CD4-positive, alpha-beta memory T cell (primary cell): ENCODE measurements around the gene OSTF1. TPM values are rescaled to one million over a fixed set of nuclear protein-coding genes. Genes with fewer than 3 reads are reported as not detected.
A peak's percentile ranks its signal among the peaks of the same experiment; 100 is the strongest.

Experiments
- CTCF ChIA-PET: fragments of 350-600 bp; sonication (Branson Sonifier 250); formaldehyde crosslinking; loops from one replicate; lab custom pipeline; 2021; ENCODE audit warnings: inconsistent platforms; ENCODE audit not compliant: partially characterized antibody; lab: Charles Lee
- POLR2A ChIA-PET: fragments of 350-600 bp; sonication (Branson Sonifier 250); formaldehyde crosslinking; loops from one replicate; lab custom pipeline; 2021; ENCODE audit not compliant: partially characterized antibody; lab: Charles Lee
- DNase-seq, 5 donors: peaks; one replicate each; pipeline versions ENCODE4 v3.0.0 to v3.0.0-alpha.2; 2020 to 2022; ENCODE audit warnings: mixed read lengths in 1 of 5
- H3K27ac ChIP-seq: one replicate; pipeline ENCODE4 v1.7.0; 2013; ENCODE audit warnings: low read depth, low read length
- H3K27me3 ChIP-seq: 2 replicates; pipeline ENCODE4 v1.7.0; 2013; ENCODE audit warnings: mild to moderate bottlenecking, low read length, moderate library complexity; ENCODE audit not compliant: insufficient read depth
- H3K36me3 ChIP-seq: 2 replicates; pipeline ENCODE4 v1.7.0; 2013; ENCODE audit warnings: mild to moderate bottlenecking, low read length, moderate library complexity; ENCODE audit not compliant: insufficient read depth
- H3K4me1 ChIP-seq: 2 replicates; pipeline ENCODE4 v1.7.0; 2013; ENCODE audit warnings: mild to moderate bottlenecking, low read length, moderate library complexity; ENCODE audit not compliant: insufficient read depth
- H3K4me3 ChIP-seq, 2 donors: one replicate each; pipeline ENCODE4 v1.7.0; 2013; ENCODE audit warnings: low read length in 2 of 2, mild to moderate bottlenecking in 1 of 2
- H3K9me3 ChIP-seq, 2 donors: one replicate each; pipeline ENCODE4 v1.7.0; 2013; ENCODE audit warnings: low read length in 2 of 2, control low read depth in 1 of 2; ENCODE audit not compliant: control insufficient read depth in 1 of 2
- H3K27ac Mint-ChIP-seq, 7 donors: one replicate each; pipeline ENCODE4 v1.8.0; 2020 to 2021; ENCODE audit warnings: mixed read lengths in 7 of 7, mild to moderate bottlenecking in 6 of 7, inconsistent platforms in 3 of 7, moderate library complexity in 3 of 7
- H3K27me3 Mint-ChIP-seq, 2 donors: one replicate each; pipeline ENCODE4 v1.8.0; 2020 to 2021; ENCODE audit warnings: mixed read lengths in 2 of 2
- H3K36me3 Mint-ChIP-seq, 2 donors: one replicate each; pipeline ENCODE4 v1.8.0; 2020 to 2021; ENCODE audit warnings: mixed read lengths in 2 of 2, inconsistent platforms in 1 of 2, mild to moderate bottlenecking in 1 of 2
- H3K4me1 Mint-ChIP-seq, 4 donors: one replicate each; pipeline ENCODE4 v1.8.0; 2020 to 2021; ENCODE audit warnings: mixed read lengths in 4 of 4, mild to moderate bottlenecking in 1 of 4
- H3K4me3 Mint-ChIP-seq, 8 donors: one replicate each; pipeline ENCODE4 v1.8.0; 2020 to 2021; ENCODE audit warnings: mixed read lengths in 8 of 8, mild to moderate bottlenecking in 7 of 8, moderate library complexity in 6 of 8, inconsistent platforms in 3 of 8
- H3K9me3 Mint-ChIP-seq, 8 donors: one replicate each; pipeline ENCODE4 v1.8.0; 2020 to 2021; ENCODE audit warnings: mixed read lengths in 8 of 8, mild to moderate bottlenecking in 5 of 8, inconsistent platforms in 3 of 8, moderate library complexity in 1 of 8
- intact Hi-C: fragments of 100-400 bp; cut with micrococcal nuclease; formaldehyde crosslinking; loops from one replicate; pipeline ENCODE4 v1.15.1; 2023
- polyA plus RNA-seq, 2 donors: library from polyadenylated mRNA; unstranded; fragments of 300-500 nt; fragmentation: Illumina TruSeq; gene quantifications; one replicate each; pipeline ENCODE4 v1.2.3, GENCODE V29; 2021
- total RNA-seq, 2 experiments: library from RNA; stranded (reverse); gene quantifications; one replicate each; pipeline ENCODE4 v1.2.3, GENCODE V29; 2021

Gene OSTF1
- total and polyA plus RNA-seq, 4 experiments from 2014 or later: 59.8 to 188 (median 119) TPM

- DNase-seq: no peak
- no peak overlapping the region for H3K4me3 ChIP-seq
- no peak overlapping the region for H3K27ac ChIP-seq
- Mint-ChIP-seq H3K4me3 (peak overlapping the region in 7 of 8 donors; percentile 4 to 52 (median 26)), H3K9me3 (no peaks in the 10 kb centered on the region), H3K27me3 (no peaks in the 10 kb centered on the region), H3K27ac (peak overlapping the region; percentile 71 to 95 (median 82)), H3K36me3 (peaks cover 18 to 43% of the 10 kb centered on the region in 2 donors), H3K4me1 (peaks cover 48 to 81% (median 67%) of the 10 kb centered on the region in 4 donors)
- H3K4me1 ChIP-seq: peaks cover 77% of the 10 kb centered on the region
- intact Hi-C loops: no loop called here
- ChIA-PET CTCF (interaction anchor here (0.5 to 3.3 kb wide), 8 partner anchors 9 to 50 kb away, joined by 3 to 16 read pairs (median 4); partner anchors contain the start of genes NMRK1 and OSTF1), POLR2A (interaction anchor here (2.1 to 3.6 kb wide), 2 partner anchors 10 to 14 kb away, joined by 11 to 40 read pairs; partner anchors contain the start of genes NMRK1 and OSTF1)
- no peaks in the 10 kb centered on the region for H3K36me3 ChIP-seq
- H3K9me3 ChIP-seq: no peaks in the 10 kb centered on the region
- H3K27me3 ChIP-seq: no peaks in the 10 kb centered on the region
Measured at GRCh38 chr9:75102177-75102790, 14.0 kb downstream of the OSTF1 start.

GRCh38 chr9:75104607-75105006 is 16.3 kb downstream of the OSTF1 start:
- H3K36me3 ChIP-seq: no peaks in the 10 kb centered on the region
- ChIA-PET POLR2A (interaction anchor here (0.8 to 3.6 kb wide), 4 partner anchors 13 to 44 kb away, joined by 3 to 40 read pairs (median 8); partner anchors contain the start of genes NMRK1 and OSTF1), CTCF (interaction anchor here (1.4 to 3.3 kb wide), 8 partner anchors 10 to 331 kb away, joined by 3 to 16 read pairs (median 4); partner anchors contain the start of genes NMRK1 and OSTF1)
- peak overlapping the region in 6 of 8 donors; percentile 14 to 72 (median 50) for H3K4me3 Mint-ChIP-seq
- H3K4me1 ChIP-seq: peaks cover 75% of the 10 kb centered on the region
- H3K9me3 Mint-ChIP-seq: no peaks in the 10 kb centered on the region
- intact Hi-C loops: loop anchor here (2.0 kb wide), 1 partner anchor 16 kb away; the partner anchor contains the start of genes NMRK1 and OSTF1
- H3K4me3 ChIP-seq: no peak overlapping the region
- no peaks in the 10 kb centered on the region for H3K9me3 ChIP-seq
- peak overlapping the region; percentile 38 to 86 (median 82) for H3K27ac Mint-ChIP-seq
- no peaks in the 10 kb centered on the region for H3K27me3 ChIP-seq
- no peak for DNase-seq
- H3K27me3 Mint-ChIP-seq: no peaks in the 10 kb centered on the region
- peaks cover 17 to 40% of the 10 kb centered on the region in 2 donors for H3K36me3 Mint-ChIP-seq
- peaks cover 50 to 83% (median 66%) of the 10 kb centered on the region in 4 donors for H3K4me1 Mint-ChIP-seq
- H3K27ac ChIP-seq: no peak overlapping the region

GRCh38 chr9:75105019-75105540 is 16.8 kb downstream of the OSTF1 start:
- intact Hi-C loops: loop anchor here (2.0 kb wide), 1 partner anchor 16 kb away; the partner anchor contains the start of genes NMRK1 and OSTF1
- H3K36me3 ChIP-seq: no peaks in the 10 kb centered on the region
- peaks cover 75% of the 10 kb centered on the region for H3K4me1 ChIP-seq
- H3K9me3 ChIP-seq: no peaks in the 10 kb centered on the region
- CTCF ChIA-PET: interaction anchor here (0.5 to 3.3 kb wide), 5 partner anchors 10 to 152 kb away, joined by 3 to 16 read pairs (median 12); partner anchors contain the start of genes NMRK1 and OSTF1
- Mint-ChIP-seq H3K36me3 (peaks cover 17 to 40% of the 10 kb centered on the region in 2 donors), H3K4me3 (peak overlapping the region in 7 of 8 donors; percentile 14 to 72 (median 42)), H3K27me3 (no peaks in the 10 kb centered on the region), H3K9me3 (no peaks in the 10 kb centered on the region), H3K4me1 (peaks cover 51 to 81% (median 67%) of the 10 kb centered on the region in 4 donors), H3K27ac (peak overlapping the region; percentile 38 to 86 (median 82))
- H3K27ac ChIP-seq: no peak overlapping the region
- POLR2A ChIA-PET: interaction anchor here (0.8 to 3.6 kb wide), 4 partner anchors 12 to 43 kb away, joined by 3 to 40 read pairs (median 4); partner anchors contain the start of genes NMRK1 and OSTF1
- no peaks in the 10 kb centered on the region for H3K27me3 ChIP-seq
- H3K4me3 ChIP-seq: no peak overlapping the region
- DNase-seq: peak in 1 of 5 donors; percentile 19

GRCh38 chr9:75105841-75106240 is 17.5 kb downstream of the OSTF1 start:
- no peak overlapping the region for H3K4me3 ChIP-seq
- no peaks in the 10 kb centered on the region for H3K36me3 ChIP-seq
- ChIA-PET CTCF (interaction anchor here (2.3 kb wide), 1 partner anchor 79 kb away, joined by 12 read pairs; no protein-coding TSS in a partner anchor), POLR2A (interaction anchor here (1.5 to 3.6 kb wide), 2 partner anchors 11 to 18 kb away, joined by 3 to 40 read pairs; partner anchors contain the start of genes NMRK1 and OSTF1)
- Mint-ChIP-seq H3K27ac (peak overlapping the region; percentile 68 to 95 (median 82)), H3K36me3 (peaks cover 17 to 42% of the 10 kb centered on the region in 2 donors), H3K9me3 (peaks cover 0 to 3% (median 0%) of the 10 kb centered on the region in 8 donors), H3K27me3 (no peaks in the 10 kb centered on the region), H3K4me1 (peaks cover 56 to 82% (median 69%) of the 10 kb centered on the region in 4 donors), H3K4me3 (peak overlapping the region in 5 of 8 donors; percentile 3 to 42 (median 34))
- peaks cover 75% of the 10 kb centered on the region for H3K4me1 ChIP-seq
- intact Hi-C loops: loop anchor here (2.0 kb wide), 1 partner anchor 17 kb away; the partner anchor contains the start of genes NMRK1 and OSTF1
- no peak for DNase-seq
- H3K27ac ChIP-seq: no peak overlapping the region
- no peaks in the 10 kb centered on the region for H3K27me3 ChIP-seq
- no peaks in the 10 kb centered on the region for H3K9me3 ChIP-seq

- Histone ChIP-seq H3K36me3 (no peaks in the 10 kb centered on the region), H3K4me3 (no peak overlapping the region), H3K27ac (no peak overlapping the region), H3K9me3 (no peaks in the 10 kb centered on the region), H3K4me1 (peaks cover 81% of the 10 kb centered on the region), H3K27me3 (no peaks in the 10 kb centered on the region)
- Mint-ChIP-seq H3K4me3 (no peak overlapping the region), H3K4me1 (peaks cover 53 to 80% (median 68%) of the 10 kb centered on the region in 4 donors), H3K27ac (peak overlapping the region in 4 of 7 donors; percentile 28 to 65 (median 44)), H3K27me3 (no peaks in the 10 kb centered on the region), H3K9me3 (peaks cover 0 to 3% (median 0%) of the 10 kb centered on the region in 8 donors), H3K36me3 (peaks cover 17 to 34% of the 10 kb centered on the region in 2 donors)
- ChIA-PET POLR2A (interaction anchor here (0.7 kb wide), 1 partner anchor 17 kb away, joined by 3 read pairs; no protein-coding TSS in a partner anchor), CTCF (no interaction called here)
- DNase-seq: no peak
- intact Hi-C loops: no loop called here
Measured at GRCh38 chr9:75106857-75107256, 18.5 kb downstream of the OSTF1 start.

- Histone ChIP-seq H3K36me3 (no peaks in the 10 kb centered on the region), H3K4me3 (no peak overlapping the region), H3K27me3 (no peaks in the 10 kb centered on the region), H3K4me1 (peaks cover 88% of the 10 kb centered on the region), H3K27ac (no peak overlapping the region), H3K9me3 (no peaks in the 10 kb centered on the region)
- peaks cover 54 to 85% (median 68%) of the 10 kb centered on the region in 4 donors for H3K4me1 Mint-ChIP-seq
- H3K27ac Mint-ChIP-seq: peak overlapping the region; percentile 37 to 96 (median 81)
- no peaks in the 10 kb centered on the region for H3K27me3 Mint-ChIP-seq
- POLR2A ChIA-PET: interaction anchor here (1.1 to 1.4 kb wide), 2 partner anchors 20 to 37 kb away, joined by 3 to 4 read pairs; partner anchors contain the start of genes NMRK1 and OSTF1
- peaks cover 0 to 3% (median 0%) of the 10 kb centered on the region in 8 donors for H3K9me3 Mint-ChIP-seq
- DNase-seq: peak in 2 of 5 donors; percentile 18 to 55
- CTCF ChIA-PET: interaction anchor here (0.7 to 1.7 kb wide), 3 partner anchors 22 to 76 kb away, joined by 4 to 6 read pairs (median 4); no protein-coding TSS in a partner anchor
- intact Hi-C loops: no loop called here
- H3K4me3 Mint-ChIP-seq: peak overlapping the region in 6 of 8 donors; percentile 15 to 59 (median 53)
- H3K36me3 Mint-ChIP-seq: peaks cover 14 to 24% of the 10 kb centered on the region in 2 donors
Measured at GRCh38 chr9:75108571-75108970, 20.3 kb downstream of the OSTF1 start.
